Loucy (cell line): ENCODE results near the gene CCL14.

Source experiments
- H2AFZ ChIP-seq: fragments of 200-600 bp; sonication (generic); 2 replicates; pipeline ENCODE4 v1.6.0; 2016; ENCODE audit warnings: antibody characterized with exemption, mild to moderate bottlenecking, low read length, moderate library complexity
- H3F3A ChIP-seq: fragments of 200-600 bp; 2 replicates; pipeline ENCODE4 v1.6.0; 2016; ENCODE audit warnings: antibody characterized with exemption, low read depth, mild to moderate bottlenecking
- H3K27me3 ChIP-seq: fragments of 200-600 bp; sonication (generic); 2 replicates; pipeline ENCODE4 v1.6.1; 2014; ENCODE audit warnings: low read length, mild to moderate bottlenecking; ENCODE audit not compliant: insufficient read depth, poor library complexity, severe bottlenecking
- H3K36me3 ChIP-seq: fragments of 200-600 bp; sonication (generic); 2 replicates; pipeline ENCODE4 v1.6.1; 2016; ENCODE audit warnings: low read length; ENCODE audit not compliant: insufficient read depth
- H3K4me1 ChIP-seq: fragments of 200-600 bp; sonication (generic); 2 replicates; pipeline ENCODE4 v1.5.1; 2014; ENCODE audit warnings: low read length, mild to moderate bottlenecking; ENCODE audit not compliant: insufficient read depth, poor library complexity, severe bottlenecking
- H3K4me2 ChIP-seq: fragments of 200-600 bp; sonication (generic); 2 replicates; pipeline ENCODE4 v1.6.0; 2014; ENCODE audit warnings: antibody characterized with exemption, low read length, low read depth, mild to moderate bottlenecking; ENCODE audit not compliant: poor library complexity, severe bottlenecking
- H3K4me3 ChIP-seq: fragments of 200-600 bp; sonication (generic); 2 replicates; pipeline ENCODE4 v1.5.1; 2014; ENCODE audit warnings: low read length, mild to moderate bottlenecking, mixed read lengths; ENCODE audit not compliant: poor library complexity, severe bottlenecking
- H3K79me2 ChIP-seq: fragments of 200-600 bp; sonication (generic); 2 replicates; pipeline ENCODE4 v1.6.1; 2014; ENCODE audit warnings: low read length; ENCODE audit not compliant: insufficient read depth
- H3K9ac ChIP-seq: fragments of 200-600 bp; sonication (generic); 2 replicates; pipeline ENCODE4 v1.6.0; 2014; ENCODE audit warnings: mild to moderate bottlenecking, low read depth, low read length, moderate library complexity; ENCODE audit not compliant: poor library complexity, severe bottlenecking
- H3K9me2 ChIP-seq: fragments of 200-600 bp; sonication (generic); replicated peaks from 2 replicates; pipeline ENCODE4 v1.6.1; 2016; ENCODE audit warnings: low read depth, low read length, mixed read lengths
- H3K9me3 ChIP-seq: fragments of 200-600 bp; sonication (generic); 2 replicates; pipeline ENCODE4 v1.6.1; 2014; ENCODE audit warnings: mild to moderate bottlenecking, antibody characterized with exemption, low read length, low read depth; ENCODE audit not compliant: insufficient read depth
- H4K20me1 ChIP-seq: fragments of 200-600 bp; sonication (generic); 2 replicates; pipeline ENCODE4 v1.6.0; 2014; ENCODE audit warnings: antibody characterized with exemption, low read length, mild to moderate bottlenecking; ENCODE audit not compliant: insufficient read depth, poor library complexity, severe bottlenecking
- EZH2phosphoT487 ChIP-seq: fragments of 200-600 bp; IDR thresholded peaks from 2 replicates; pipeline ENCODE4 v1.6.1; 2018; ENCODE audit warnings: antibody characterized with exemption, mild to moderate bottlenecking, moderate library complexity, borderline replicate concordance
- TF ChIP-seq, protein P1 (sequence below): fragments of 200-600 bp; sonication (generic); conservative IDR thresholded peaks from 2 replicates; pipeline ENCODE4 v1.5.1; 2014; ENCODE audit warnings: mild to moderate bottlenecking, antibody characterized with exemption, low read length

The CCL14 gene

GRCh38 chr17:35949401-35949800 is 37.1 kb downstream of the CCL14 start:
- H3K4me1 ChIP-seq, result peaks cover 5% of the 10 kb centered on the region
- H3K27me3 ChIP-seq, result no peaks in the 10 kb centered on the region
- H3K36me3 ChIP-seq, result no peaks in the 10 kb centered on the region
- no peaks in the 10 kb centered on the region for H3K9me2 ChIP-seq
- no peak overlapping the region for H3K4me2 ChIP-seq
- H3K4me3 ChIP-seq, result no peak overlapping the region
- TF ChIP-seq EZH2phosphoT487, result no peak
- TF ChIP-seq, protein P1, sequence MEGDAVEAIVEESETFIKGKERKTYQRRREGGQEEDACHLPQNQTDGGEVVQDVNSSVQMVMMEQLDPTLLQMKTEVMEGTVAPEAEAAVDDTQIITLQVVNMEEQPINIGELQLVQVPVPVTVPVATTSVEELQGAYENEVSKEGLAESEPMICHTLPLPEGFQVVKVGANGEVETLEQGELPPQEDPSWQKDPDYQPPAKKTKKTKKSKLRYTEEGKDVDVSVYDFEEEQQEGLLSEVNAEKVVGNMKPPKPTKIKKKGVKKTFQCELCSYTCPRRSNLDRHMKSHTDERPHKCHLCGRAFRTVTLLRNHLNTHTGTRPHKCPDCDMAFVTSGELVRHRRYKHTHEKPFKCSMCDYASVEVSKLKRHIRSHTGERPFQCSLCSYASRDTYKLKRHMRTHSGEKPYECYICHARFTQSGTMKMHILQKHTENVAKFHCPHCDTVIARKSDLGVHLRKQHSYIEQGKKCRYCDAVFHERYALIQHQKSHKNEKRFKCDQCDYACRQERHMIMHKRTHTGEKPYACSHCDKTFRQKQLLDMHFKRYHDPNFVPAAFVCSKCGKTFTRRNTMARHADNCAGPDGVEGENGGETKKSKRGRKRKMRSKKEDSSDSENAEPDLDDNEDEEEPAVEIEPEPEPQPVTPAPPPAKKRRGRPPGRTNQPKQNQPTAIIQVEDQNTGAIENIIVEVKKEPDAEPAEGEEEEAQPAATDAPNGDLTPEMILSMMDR, result no peak
- no peak overlapping the region for H3K9ac ChIP-seq
- H2AFZ ChIP-seq, result no peak overlapping the region; the same call in 1 of the 2 replicates
- H3F3A ChIP-seq, result no peaks in the 10 kb centered on the region
- no peaks in the 10 kb centered on the region for H3K9me3 ChIP-seq
- H3K79me2 ChIP-seq, result no peaks in the 10 kb centered on the region
- H4K20me1 ChIP-seq, result no peaks in the 10 kb centered on the region

GRCh38 chr17:35948092-35948491 is 38.4 kb downstream of the CCL14 start:
- no peak overlapping the region for H3K4me2 ChIP-seq
- no peaks in the 10 kb centered on the region for H3K79me2 ChIP-seq
- H3K9me3 ChIP-seq, result no peaks in the 10 kb centered on the region
- H3K4me3 ChIP-seq, result no peak overlapping the region
- no peaks in the 10 kb centered on the region for H3K36me3 ChIP-seq
- H3K9me2 ChIP-seq, result no peaks in the 10 kb centered on the region
- peaks cover 7% of the 10 kb centered on the region for H3K4me1 ChIP-seq
- TF ChIP-seq EZH2phosphoT487, result no peak
- TF ChIP-seq, protein P1, result no peak
- no peaks in the 10 kb centered on the region for H3K27me3 ChIP-seq
- H3K9ac ChIP-seq, result no peak overlapping the region
- H3F3A ChIP-seq, result no peaks in the 10 kb centered on the region
- H2AFZ ChIP-seq, result no peak overlapping the region
- no peaks in the 10 kb centered on the region for H4K20me1 ChIP-seq

GRCh38 chr17:35947156-35947585 is 39.4 kb downstream of the CCL14 start:
- peak overlapping the region; percentile 44 for H3K4me2 ChIP-seq
- H4K20me1 ChIP-seq, result no peaks in the 10 kb centered on the region
- no peak overlapping the region for H3K9ac ChIP-seq
- H3K36me3 ChIP-seq, result no peaks in the 10 kb centered on the region
- no peak for TF ChIP-seq EZH2phosphoT487
- TF ChIP-seq, protein P1, result peak; percentile 80
- no peaks in the 10 kb centered on the region for H3K9me2 ChIP-seq
- H3F3A ChIP-seq, result no peaks in the 10 kb centered on the region
- H3K27me3 ChIP-seq, result no peaks in the 10 kb centered on the region
- H3K4me3 ChIP-seq, result peak overlapping the region; percentile 56
- peak overlapping the region; percentile 91 for H2AFZ ChIP-seq
- H3K9me3 ChIP-seq, result no peaks in the 10 kb centered on the region
- peaks cover 15% of the 10 kb centered on the region for H3K4me1 ChIP-seq
- H3K79me2 ChIP-seq, result no peaks in the 10 kb centered on the region
